ENCODE results near the gene DPPA5.

DPPA5 gene

GRCh38 chr6:73341335-73341734 is 12.7 kb downstream of the DPPA5 start:
- H3K9me2 ChIP-seq (replicated peaks; ENCODE audit: low read depth, low read length) = no peaks in the 10 kb centered on the region
- no peak overlapping the region for H2AFZ ChIP-seq (ENCODE audit: low read length)
- no peak overlapping the region for H3K4me2 ChIP-seq (ENCODE audit: low read depth, low read length, poor library complexity, severe bottlenecking)
- no peaks in the 10 kb centered on the region for H3K36me3 ChIP-seq (ENCODE audit: insufficient read depth, low read length)
- no peaks in the 10 kb centered on the region for H3F3A ChIP-seq (ENCODE audit: low read depth)
- no peaks in the 10 kb centered on the region for H3K9me3 ChIP-seq (ENCODE audit: insufficient read depth, low read depth, low read length)
- no peaks in the 10 kb centered on the region for H3K27me3 ChIP-seq (ENCODE audit: insufficient read depth, low read length, poor library complexity, severe bottlenecking)
- H3K9ac ChIP-seq (ENCODE audit: low read depth, low read length, poor library complexity, severe bottlenecking) = no peak overlapping the region
- no peak overlapping the region for H3K4me3 ChIP-seq (ENCODE audit: low read length, poor library complexity, severe bottlenecking)
- no peaks in the 10 kb centered on the region for H3K79me2 ChIP-seq (ENCODE audit: insufficient read depth, low read length)
- H4K20me1 ChIP-seq (ENCODE audit: insufficient read depth, low read length, poor library complexity, severe bottlenecking) = no peaks in the 10 kb centered on the region
- H3K4me1 ChIP-seq (ENCODE audit: insufficient read depth, low read length, poor library complexity, severe bottlenecking) = no peaks in the 10 kb centered on the region
- TF ChIP-seq EZH2phosphoT487 (IDR thresholded peaks at IDR 0.05; ENCODE audit: borderline replicate concordance) (no peak), CTCF (conservative IDR thresholded peaks at IDR 0.05; ENCODE audit: low read length) (no peak)

- no peak for TF ChIP-seq CTCF (conservative IDR thresholded peaks at IDR 0.05; ENCODE audit: low read length)
- no peak for TF ChIP-seq EZH2phosphoT487 (IDR thresholded peaks at IDR 0.05; ENCODE audit: borderline replicate concordance)
Observed at GRCh38 chr6:73340048-73340447, 14.0 kb downstream of the DPPA5 start.

GRCh38 chr6:73339340-73339739 is 14.7 kb downstream of the DPPA5 start:
- H3K4me2 ChIP-seq (ENCODE audit: low read depth, low read length, poor library complexity, severe bottlenecking) = no peak overlapping the region
- H2AFZ ChIP-seq (ENCODE audit: low read length) = no peak overlapping the region
- H3K4me1 ChIP-seq (ENCODE audit: insufficient read depth, low read length, poor library complexity, severe bottlenecking) = no peaks in the 10 kb centered on the region
- no peaks in the 10 kb centered on the region for H3K27me3 ChIP-seq (ENCODE audit: insufficient read depth, low read length, poor library complexity, severe bottlenecking)
- H3K79me2 ChIP-seq (ENCODE audit: insufficient read depth, low read length) = no peaks in the 10 kb centered on the region
- no peak for TF ChIP-seq CTCF (conservative IDR thresholded peaks at IDR 0.05; ENCODE audit: low read length)
- no peak for TF ChIP-seq EZH2phosphoT487 (IDR thresholded peaks at IDR 0.05; ENCODE audit: borderline replicate concordance)
- no peak overlapping the region for H3K4me3 ChIP-seq (ENCODE audit: low read length, poor library complexity, severe bottlenecking)
- H3K9me2 ChIP-seq (replicated peaks; ENCODE audit: low read depth, low read length) = no peaks in the 10 kb centered on the region
- no peaks in the 10 kb centered on the region for H3K9me3 ChIP-seq (ENCODE audit: insufficient read depth, low read depth, low read length)
- no peaks in the 10 kb centered on the region for H3F3A ChIP-seq (ENCODE audit: low read depth)
- no peak overlapping the region for H3K9ac ChIP-seq (ENCODE audit: low read depth, low read length, poor library complexity, severe bottlenecking)
- H4K20me1 ChIP-seq (ENCODE audit: insufficient read depth, low read length, poor library complexity, severe bottlenecking) = no peaks in the 10 kb centered on the region
- no peaks in the 10 kb centered on the region for H3K36me3 ChIP-seq (ENCODE audit: insufficient read depth, low read length)

More at GRCh38 chr6:73340048-73340447, 14.0 kb downstream of the DPPA5 start:
- Histone ChIP-seq H3K4me3 (ENCODE audit: low read length, poor library complexity, severe bottlenecking) (no peak overlapping the region), H2AFZ (ENCODE audit: low read length) (no peak overlapping the region), H3K4me1 (ENCODE audit: insufficient read depth, low read length, poor library complexity, severe bottlenecking) (no peaks in the 10 kb centered on the region), H3K9me3 (ENCODE audit: insufficient read depth, low read depth, low read length) (no peaks in the 10 kb centered on the region), H3K27me3 (ENCODE audit: insufficient read depth, low read length, poor library complexity, severe bottlenecking) (no peaks in the 10 kb centered on the region), H4K20me1 (ENCODE audit: insufficient read depth, low read length, poor library complexity, severe bottlenecking) (no peaks in the 10 kb centered on the region), H3K9ac (ENCODE audit: low read depth, low read length, poor library complexity, severe bottlenecking) (no peak overlapping the region), H3K79me2 (ENCODE audit: insufficient read depth, low read length) (no peaks in the 10 kb centered on the region), H3K36me3 (ENCODE audit: insufficient read depth, low read length) (no peaks in the 10 kb centered on the region), H3K9me2 (replicated peaks; ENCODE audit: low read depth, low read length) (no peaks in the 10 kb centered on the region), H3K4me2 (ENCODE audit: low read depth, low read length, poor library complexity, severe bottlenecking) (no peak overlapping the region), H3F3A (ENCODE audit: low read depth) (no peaks in the 10 kb centered on the region)
